Effector CD8-positive, alpha-beta T cell (primary cell): ENCODE results near the gene SLC20A1.

Experiments
- DNase-seq: peaks from one replicate; lab custom pipeline; 2025; lab: John Stamatoyannopoulos, UW

Gene SLC20A1

DNA sequence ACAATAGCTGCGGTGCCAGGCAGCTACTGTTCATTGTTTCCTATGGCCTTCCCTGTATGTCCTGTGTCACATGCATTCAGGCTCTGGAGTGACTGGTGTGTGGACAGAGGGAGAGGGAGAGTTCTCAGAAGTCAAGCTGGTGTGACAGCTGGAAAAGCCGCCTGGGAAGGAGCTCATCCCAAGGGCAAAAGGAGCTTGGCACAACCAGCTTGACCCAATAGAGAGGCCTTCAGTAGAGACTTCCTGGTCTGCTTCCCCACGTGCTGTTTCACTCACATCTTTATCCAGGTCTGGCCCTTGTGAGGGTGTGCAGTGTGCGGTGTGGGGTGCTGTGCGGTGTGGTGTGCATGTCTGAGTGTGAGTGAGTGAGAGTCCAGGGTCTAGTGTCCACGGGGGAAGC, 64.0 kb downstream of the SLC20A1 start:
- no peak for DNase-seq

DNA sequence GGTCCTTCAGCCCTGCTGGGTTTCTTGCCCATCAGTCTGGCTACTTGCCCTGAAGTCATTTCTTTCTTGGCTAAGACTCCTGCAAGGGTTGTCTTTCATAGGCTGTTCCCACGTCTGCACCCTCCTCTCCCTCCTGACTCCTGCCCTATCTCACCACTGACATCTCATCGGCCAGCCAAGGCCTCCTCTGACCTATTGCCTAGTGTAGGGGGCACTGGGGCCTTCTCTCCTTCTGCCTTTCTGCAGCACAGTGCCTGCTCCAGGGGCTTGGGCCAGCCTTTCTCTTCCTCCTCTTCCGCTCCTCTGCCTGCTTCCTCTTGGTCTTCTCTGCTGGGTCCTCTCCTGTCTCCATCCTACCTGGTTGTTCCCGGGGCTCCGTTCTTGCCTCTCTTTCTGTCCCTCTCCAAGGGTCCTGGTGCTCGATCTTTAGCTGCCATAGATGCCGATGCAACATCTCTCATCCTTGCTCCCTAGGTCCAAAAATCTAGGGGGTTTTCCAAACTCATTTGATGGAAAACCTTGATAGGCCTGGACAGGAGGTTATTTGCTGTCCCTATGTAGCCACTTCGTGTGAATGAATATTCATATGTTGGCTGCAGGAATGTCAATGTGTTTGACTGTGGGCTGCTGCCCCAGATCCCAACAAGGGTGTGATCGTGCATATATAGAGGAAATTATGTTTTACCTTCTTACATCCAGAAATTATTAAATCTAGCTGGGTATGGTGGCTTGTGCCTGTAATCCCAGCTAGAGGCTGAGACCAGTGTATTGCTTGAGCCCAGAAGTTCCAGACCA, 65.4 kb downstream of the SLC20A1 start:
- DNase-seq = no peak

DNA sequence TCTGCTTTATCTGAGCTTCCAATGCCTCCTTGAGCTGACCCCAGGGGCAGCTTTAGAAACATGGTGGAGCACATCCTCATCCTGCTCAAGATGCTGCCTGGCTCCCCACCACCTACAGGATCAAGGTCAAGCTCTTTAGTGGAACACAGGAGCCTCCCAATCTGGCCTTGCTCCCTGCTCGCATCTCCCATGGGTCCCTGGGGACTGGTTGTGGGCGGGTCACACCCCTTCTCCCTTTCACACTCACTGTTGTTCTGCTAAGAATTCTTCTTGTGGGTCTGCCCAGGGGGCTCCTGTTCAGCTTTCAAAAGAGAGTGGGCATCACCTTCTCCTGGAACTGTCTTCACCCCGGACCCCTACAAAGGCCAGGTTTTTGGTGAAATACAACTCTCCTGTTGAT, 66.7 kb downstream of the SLC20A1 start:
- no peak for DNase-seq

DNA sequence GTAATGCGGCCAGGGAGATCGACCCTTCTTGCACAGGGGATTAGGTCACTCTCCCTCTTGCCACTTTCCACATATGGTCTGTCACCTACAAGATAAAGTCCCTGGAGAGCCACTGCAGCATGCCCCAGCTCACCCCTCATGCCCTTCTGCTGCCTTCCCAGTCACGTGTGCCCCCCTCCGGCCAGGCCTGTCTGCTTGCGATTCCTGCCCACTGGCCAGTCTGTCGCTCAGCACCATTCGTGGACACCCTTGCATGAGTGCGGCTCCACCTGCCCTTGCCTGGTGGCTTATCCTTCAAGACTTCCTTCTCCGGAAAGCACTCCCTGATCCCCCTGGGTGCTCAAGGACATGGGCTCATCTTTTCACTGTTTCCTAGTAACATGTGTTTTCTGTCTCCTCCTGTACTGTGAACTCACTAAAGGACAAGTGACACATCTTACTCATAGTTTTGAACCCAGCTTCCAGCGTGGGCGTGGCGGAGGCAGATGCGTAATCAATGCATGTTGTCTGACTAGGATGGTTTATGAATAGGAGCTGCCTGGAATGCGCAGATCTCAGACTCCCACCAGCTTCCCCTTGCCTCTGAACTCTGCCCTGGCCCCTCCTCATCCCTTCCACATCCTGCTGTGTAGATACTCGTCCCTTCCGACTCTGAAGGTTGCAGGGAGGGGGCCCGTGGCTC, 67.3 kb downstream of the SLC20A1 start:
- no peak for DNase-seq
